Astrocyte of the spinal cord (primary cell): Measurements from ENCODE around the gene ACRV1.

Experiments used
- DNase-seq: peaks from one replicate; pipeline ENCODE4 v3.0.0; 2011; ENCODE audit warnings: low read depth, low spot score
- H3K4me3 ChIP-seq: 2 replicates; pipeline ENCODE4 v1.5.1; 2011; ENCODE audit warnings: low read depth, mild to moderate bottlenecking, low read length, moderate library complexity
- in situ Hi-C: cut with HindIII; loops from 2 replicates; pipeline ENCODE4 v1.10.0; 2017; ENCODE audit warnings: low sequenced_read_pairs
- TF ChIP-seq, protein P1 (sequence below): IDR thresholded peaks from 2 replicates; pipeline ENCODE4 v1.5.1; 2012; ENCODE audit warnings: low read depth, mild to moderate bottlenecking, low read length, inconsistent platforms

ACRV1 gene

DNA sequence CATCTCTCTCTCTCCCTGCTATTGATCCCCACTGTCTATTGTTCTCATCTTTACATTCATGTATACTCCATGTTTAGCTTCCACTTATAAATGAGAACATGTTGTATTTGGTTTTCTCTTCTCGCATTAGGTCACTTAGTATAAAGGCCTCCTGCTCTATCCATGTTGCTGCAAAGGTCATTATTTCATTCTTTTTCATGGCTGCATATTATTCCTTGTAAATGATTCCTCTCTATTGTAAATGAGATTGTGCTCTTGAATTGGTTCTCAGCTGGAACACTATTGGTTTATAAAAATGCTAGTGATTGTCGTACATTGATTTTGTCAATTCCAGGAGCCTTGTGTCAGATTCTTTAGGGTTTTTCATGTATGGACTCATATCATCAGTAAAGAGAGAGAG lies 13.5 kb downstream of the ACRV1 start:
- in situ Hi-C loops: no loop called here
- TF ChIP-seq, protein P1, sequence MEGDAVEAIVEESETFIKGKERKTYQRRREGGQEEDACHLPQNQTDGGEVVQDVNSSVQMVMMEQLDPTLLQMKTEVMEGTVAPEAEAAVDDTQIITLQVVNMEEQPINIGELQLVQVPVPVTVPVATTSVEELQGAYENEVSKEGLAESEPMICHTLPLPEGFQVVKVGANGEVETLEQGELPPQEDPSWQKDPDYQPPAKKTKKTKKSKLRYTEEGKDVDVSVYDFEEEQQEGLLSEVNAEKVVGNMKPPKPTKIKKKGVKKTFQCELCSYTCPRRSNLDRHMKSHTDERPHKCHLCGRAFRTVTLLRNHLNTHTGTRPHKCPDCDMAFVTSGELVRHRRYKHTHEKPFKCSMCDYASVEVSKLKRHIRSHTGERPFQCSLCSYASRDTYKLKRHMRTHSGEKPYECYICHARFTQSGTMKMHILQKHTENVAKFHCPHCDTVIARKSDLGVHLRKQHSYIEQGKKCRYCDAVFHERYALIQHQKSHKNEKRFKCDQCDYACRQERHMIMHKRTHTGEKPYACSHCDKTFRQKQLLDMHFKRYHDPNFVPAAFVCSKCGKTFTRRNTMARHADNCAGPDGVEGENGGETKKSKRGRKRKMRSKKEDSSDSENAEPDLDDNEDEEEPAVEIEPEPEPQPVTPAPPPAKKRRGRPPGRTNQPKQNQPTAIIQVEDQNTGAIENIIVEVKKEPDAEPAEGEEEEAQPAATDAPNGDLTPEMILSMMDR: no peak
- DNase-seq: no peak
- no peak overlapping the region for H3K4me3 ChIP-seq

DNA sequence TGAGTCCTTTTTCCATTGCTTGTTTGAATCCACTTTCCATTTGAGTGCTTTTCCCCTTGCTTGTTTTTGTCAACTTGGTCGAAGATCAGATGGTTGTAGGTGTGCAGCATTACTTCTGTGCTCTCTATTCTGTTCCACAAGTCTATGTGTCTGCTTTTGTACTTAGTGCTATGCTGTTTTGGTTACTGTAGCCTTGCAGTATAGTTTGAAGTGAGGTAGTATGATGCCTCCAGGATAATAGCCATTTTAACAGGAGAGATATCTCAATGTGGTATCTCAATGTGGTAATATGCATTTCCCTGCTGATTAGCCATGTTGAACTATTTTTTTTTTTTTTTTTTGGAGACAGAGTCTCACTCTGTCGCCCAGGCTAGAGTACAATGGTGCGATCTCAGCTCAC lies 16.7 kb downstream of the ACRV1 start:
- no peak overlapping the region for H3K4me3 ChIP-seq
- in situ Hi-C loops: no loop called here
- TF ChIP-seq, protein P1: no peak
- DNase-seq: no peak

DNA sequence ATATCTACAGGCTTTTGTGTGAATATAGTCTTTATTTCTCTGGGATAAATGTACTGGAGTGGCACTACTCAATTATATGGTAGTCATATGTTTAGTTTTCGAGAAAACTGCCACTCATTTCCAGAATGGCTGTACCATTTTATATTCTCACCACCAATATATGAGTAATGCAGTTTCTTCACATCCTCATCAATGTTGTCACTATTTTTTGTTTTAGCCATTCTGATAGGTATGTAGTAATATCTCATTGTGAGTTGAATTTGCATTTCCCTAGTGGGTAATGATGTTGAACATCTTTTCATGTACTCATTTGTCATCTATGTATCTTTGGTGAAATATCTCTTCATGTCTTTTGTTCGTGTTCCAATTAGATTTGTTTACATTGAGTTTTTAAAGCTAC lies 18.0 kb downstream of the ACRV1 start:
- DNase-seq: no peak
- in situ Hi-C loops: no loop called here
- TF ChIP-seq, protein P1: no peak
- no peak overlapping the region for H3K4me3 ChIP-seq

- TF ChIP-seq, protein P1: no peak
- DNase-seq: no peak
- H3K4me3 ChIP-seq: no peak overlapping the region
- in situ Hi-C loops: no loop called here
These were observed 31.0 kb downstream of the ACRV1 start for GRCh38 chr11:125649465-125650166.

- in situ Hi-C loops: no loop called here
- TF ChIP-seq, protein P1: no peak
- no peak for DNase-seq
- H3K4me3 ChIP-seq: no peak overlapping the region
These were observed 34.8 kb downstream of the ACRV1 start for GRCh38 chr11:125645871-125646270.

DNA sequence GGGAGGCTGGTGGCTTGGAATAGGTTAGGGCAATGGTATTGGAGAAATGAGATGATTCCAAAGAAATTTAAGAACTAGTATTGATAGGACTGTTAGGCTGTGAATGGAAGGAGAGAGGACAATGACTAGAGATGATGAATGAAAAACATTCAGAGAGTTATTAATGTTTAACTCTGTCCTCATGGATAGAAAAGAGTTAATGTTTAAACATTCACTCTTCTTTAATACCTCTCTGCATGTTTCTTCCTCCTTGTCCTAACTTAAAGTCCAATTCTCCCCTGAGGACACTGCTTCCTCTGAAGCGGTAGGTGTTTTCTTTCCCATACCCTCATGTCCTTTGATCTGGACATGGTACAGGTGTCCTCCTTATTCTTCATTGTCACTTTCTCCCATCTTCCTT lies 42.3 kb downstream of the ACRV1 start:
- TF ChIP-seq, protein P1: no peak
- in situ Hi-C loops: no loop called here
- no peak for DNase-seq
- H3K4me3 ChIP-seq: no peak overlapping the region
